Lower leg skin (tissue), 4 donors: ENCODE data around the gene PCDHGB7. TPM values are rescaled to one million over a fixed set of nuclear protein-coding genes. Genes with fewer than 3 reads are reported as not detected.
"Not testable (repeated sequence)": the region's sequence is repeated elsewhere in the genome, so short reads cannot be mapped to it uniquely, and the experiment has no call there.

Source experiments
- DNase-seq, 2 donors: peaks; one replicate each; pipeline ENCODE4 v3.0.0-alpha.2; 2019; ENCODE audit warnings: low spot score in 2 of 2
- H3K4me3 ChIP-seq: fragments of 200-600 bp; sonication (generic); 2 replicates; pipeline ENCODE4 v1.5.1; 2017; ENCODE audit warnings: mild to moderate bottlenecking, low read depth; ENCODE audit not compliant: poor library complexity, severe bottlenecking
- CTCF ChIP-seq, 3 donors: fragments of 450-650 bp; IDR thresholded peaks; one replicate each; pipeline ENCODE4 v1.5.1; 2016; ENCODE audit warnings: antibody characterized with exemption in 3 of 3, mild to moderate bottlenecking in 3 of 3, moderate library complexity in 2 of 3
- POLR2A ChIP-seq, 2 donors: fragments of 450-650 bp; IDR thresholded peaks; one replicate each; pipeline ENCODE4 v1.6.1; 2016 to 2017; ENCODE audit warnings: antibody characterized with exemption in 2 of 2, mild to moderate bottlenecking in 1 of 2, moderate library complexity in 1 of 2
- whole genome bisulfite sequencing, 2 donors: methylation state at CpG; one replicate each; pipeline ENCODE4 v1.1.5; 2018; 5-methylcytosine and 5-hydroxymethylcytosine counted together
- intact Hi-C: fragments of 100-400 bp; cut with DNase I; formaldehyde crosslinking; loops from one replicate; pipeline ENCODE4 v1.15.0; 2023; ENCODE audit warnings: low total_unique reads
- total RNA-seq, 4 donors: library from RNA; depleted of rRNA; stranded (reverse); fragments of >200 nt; gene quantifications; one replicate each; pipeline ENCODE4 v1.1.0, GENCODE V29; 2016

Gene PCDHGB7
- total RNA-seq, 4 donors from 2014 or later = 8.0 to 11.3 (median 10.1) TPM

DNA sequence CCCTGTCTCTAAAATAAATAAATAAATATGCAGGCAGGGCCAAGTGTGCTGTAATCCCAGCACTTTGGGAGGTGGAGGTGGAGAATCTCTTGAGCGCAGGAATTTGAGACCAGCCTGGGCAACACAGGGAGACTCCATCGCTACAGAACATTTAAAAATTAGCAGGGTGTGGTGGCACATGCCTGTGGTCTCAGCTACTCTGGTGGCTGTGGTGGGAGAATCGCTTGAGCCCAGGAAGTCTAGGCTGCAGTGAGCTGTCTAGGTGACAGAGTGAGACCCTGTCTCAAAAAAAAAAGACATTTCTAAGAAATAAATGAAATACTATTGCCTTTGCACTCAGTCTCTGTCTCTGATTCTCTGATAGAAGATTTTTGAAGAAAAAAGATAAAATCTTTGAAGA, 5.9 kb upstream of the PCDHGB7 start:
- DNase-seq = no peak
- 67 to 69% methylated on average over 3 of the region's 3 CpGs for WGBS, 2 donors
- TF ChIP-seq CTCF (IDR thresholded peaks at IDR 0.05) = no peak
- no peak for TF ChIP-seq POLR2A (IDR thresholded peaks at IDR 0.05)
- H3K4me3 ChIP-seq = no peak overlapping the region
- intact Hi-C loops = loop anchor here (10.0 kb wide), 1 partner anchor 143 kb away; no protein-coding TSS in a partner anchor

GRCh38 chr5:141412854-141413539, 4.5 kb upstream of the PCDHGB7 start, which contains the start of gene PCDHGA10:
Gene PCDHGA10 (plus strand): TSS chr5:141412987. CDS start chr5:141413176, 189 bp downstream.
- WGBS, 2 donors = 18 to 19% methylated on average over 31 of the region's 31 CpGs
- intact Hi-C loops = loop anchor here (10.0 kb wide), 1 partner anchor 142 kb away; no protein-coding TSS in a partner anchor
- no peak for DNase-seq
- H3K4me3 ChIP-seq = no peak within 1 kb of the TSS
- TF ChIP-seq POLR2A (IDR thresholded peaks at IDR 0.05) (no peak), CTCF (IDR thresholded peaks at IDR 0.05) (no peak)

GRCh38 chr5:141413540-141414069, 3.9 kb upstream of the PCDHGB7 start:
- H3K4me3 ChIP-seq = no peak overlapping the region
- 20 to 23% methylated on average over 25 of the region's 25 CpGs for WGBS, 2 donors
- intact Hi-C loops = loop anchor here (10.0 kb wide), 1 partner anchor 141 kb away; no protein-coding TSS in a partner anchor

DNA sequence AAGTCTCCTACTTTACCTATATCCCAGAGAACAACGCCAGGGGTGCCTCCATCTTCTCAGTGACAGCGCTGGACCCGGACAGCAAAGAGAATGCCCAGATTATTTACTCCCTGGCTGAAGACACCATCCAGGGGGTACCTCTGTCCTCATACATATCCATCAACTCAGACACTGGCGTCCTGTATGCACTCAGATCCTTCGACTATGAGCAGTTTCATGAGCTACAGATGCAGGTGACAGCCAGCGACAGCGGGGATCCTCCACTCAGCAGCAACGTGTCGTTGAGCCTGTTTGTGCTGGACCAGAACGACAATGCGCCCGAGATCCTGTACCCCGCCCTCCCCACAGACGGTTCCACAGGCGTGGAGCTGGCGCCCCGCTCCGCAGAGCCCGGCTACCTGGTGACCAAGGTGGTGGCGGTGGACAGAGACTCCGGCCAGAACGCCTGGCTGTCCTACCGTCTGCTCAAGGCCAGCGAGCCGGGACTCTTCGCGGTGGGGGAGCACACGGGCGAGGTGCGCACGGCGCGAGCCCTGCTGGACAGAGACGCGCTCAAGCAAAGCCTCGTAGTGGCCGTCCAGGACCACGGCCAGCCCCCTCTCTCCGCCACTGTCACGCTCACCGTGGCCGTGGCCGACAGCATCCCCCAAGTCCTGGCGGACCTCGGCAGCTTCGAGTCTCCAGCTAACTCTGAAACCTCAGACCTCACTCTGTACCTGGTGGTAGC, 2.8 kb upstream of the PCDHGB7 start:
- DNase-seq, H3K4me3 ChIP-seq: not testable (repeated sequence)
- WGBS, 2 donors = 34 to 37% methylated on average over 41 to 45 of the region's 46 CpGs
- intact Hi-C loops = loop anchor here (10.0 kb wide), 1 partner anchor 140 kb away; no protein-coding TSS in a partner anchor

More at GRCh38 chr5:141413540-141414069, 3.9 kb upstream of the PCDHGB7 start:
- TF ChIP-seq POLR2A (IDR thresholded peaks at IDR 0.05) = no peak
- TF ChIP-seq CTCF (IDR thresholded peaks at IDR 0.05) = no peak
- DNase-seq = no peak

GRCh38 chr5:141415275-141415618, 2.2 kb upstream of the PCDHGB7 start:
- intact Hi-C loops = loop anchor here (10.0 kb wide), 1 partner anchor 140 kb away; no protein-coding TSS in a partner anchor
- H3K4me3 ChIP-seq, DNase-seq: not testable (repeated sequence)
- 26 to 28% methylated on average over 19 to 24 of the region's 24 CpGs for WGBS, 2 donors

GRCh38 chr5:141419074-141419880, 1.8 kb downstream of the PCDHGB7 start:
- TF ChIP-seq POLR2A (IDR thresholded peaks at IDR 0.05) (no peak), CTCF (IDR thresholded peaks at IDR 0.05) (no peak)
- H3K4me3 ChIP-seq = no peak overlapping the region
- no peak for DNase-seq
- intact Hi-C loops = loop anchor here (10.0 kb wide), 1 partner anchor 136 kb away; no protein-coding TSS in a partner anchor
- WGBS, 2 donors = 32 to 35% methylated on average over 48 to 62 of the region's 74 CpGs
